Epidermal melanocyte (primary cell): ENCODE data around the gene RBFA.

ENCODE experiments used
- DNase-seq: peaks from one replicate; pipeline ENCODE4 v3.0.0; 2011; ENCODE audit warnings: low spot score; ENCODE audit not compliant: insufficient read length

RBFA gene

GRCh38 chr18:80029690-80030089, 4.5 kb upstream of the RBFA start:
- DNase-seq = no peak

GRCh38 chr18:80033181-80034067, 810 bp upstream of the RBFA start:
- DNase-seq = peak; percentile 47

- no peak for DNase-seq
These were observed 695 bp downstream of the RBFA start for GRCh38 chr18:80034852-80035406.

- DNase-seq = no peak
These were observed 1.8 kb downstream of the RBFA start for GRCh38 chr18:80035997-80036396.

- DNase-seq = no peak
These were observed 3.1 kb downstream of the RBFA start for GRCh38 chr18:80037300-80037699.

- no peak for DNase-seq
These were observed 3.8 kb downstream of the RBFA start for GRCh38 chr18:80037869-80038630.

- no peak for DNase-seq
These were observed 6.3 kb downstream of the RBFA start for GRCh38 chr18:80040515-80040914.

GRCh38 chr18:80041424-80041823, 7.2 kb downstream of the RBFA start:
- DNase-seq = no peak

- no peak for DNase-seq
These were observed 8.6 kb downstream of the RBFA start for GRCh38 chr18:80042785-80043184.

GRCh38 chr18:80044072-80044471, 9.8 kb downstream of the RBFA start:
- DNase-seq = no peak

- no peak for DNase-seq
These were observed 11.8 kb downstream of the RBFA start for GRCh38 chr18:80046011-80046410.

GRCh38 chr18:80046431-80046830, 12.2 kb downstream of the RBFA start:
- DNase-seq = no peak

GRCh38 chr18:80046961-80047541, 12.8 kb downstream of the RBFA start:
- DNase-seq = no peak

- DNase-seq = no peak
These were observed 16.6 kb downstream of the RBFA start for GRCh38 chr18:80050797-80051196.

GRCh38 chr18:80056095-80056494, 21.9 kb downstream of the RBFA start:
- DNase-seq = no peak

- no peak for DNase-seq
These were observed 25.7 kb downstream of the RBFA start for GRCh38 chr18:80059945-80060344.

GRCh38 chr18:80065705-80066104, 31.5 kb downstream of the RBFA start:
- DNase-seq = no peak

- DNase-seq = no peak
These were observed 33.1 kb downstream of the RBFA start for GRCh38 chr18:80067321-80067720.

GRCh38 chr18:80067897-80068296, 33.7 kb downstream of the RBFA start:
- DNase-seq = no peak

- no peak for DNase-seq
These were observed 34.5 kb downstream of the RBFA start for GRCh38 chr18:80068571-80069272.

- no peak for DNase-seq
These were observed 36.6 kb downstream of the RBFA start for GRCh38 chr18:80070825-80071224.
